Activated naive CD8-positive, alpha-beta T cell treated with anti-CD3 and anti-CD28 coated beads, Interleukin-2, amount 50 U/mL, for 24 hours (primary cell): ENCODE results near the gene ADGRF3.
"Not testable (repeated sequence)": the region's sequence is repeated elsewhere in the genome, so short reads cannot be mapped to it uniquely, and the experiment has no call there.

ENCODE experiments used
- ATAC-seq: fragments of 150-1000 bp; cut with Tn5 transposase; one replicate; pipeline ENCODE4 v1.10.0; 2021
- DNase-seq: peaks from one replicate; pipeline ENCODE4 v3.0.0; 2021
- H3K27ac Mint-ChIP-seq: one replicate; pipeline ENCODE4 v1.8.0; 2021; ENCODE audit warnings: mild to moderate bottlenecking, mixed read lengths
- H3K27me3 Mint-ChIP-seq: one replicate; pipeline ENCODE4 v1.8.0; 2021; ENCODE audit warnings: mixed read lengths
- H3K36me3 Mint-ChIP-seq: one replicate; pipeline ENCODE4 v1.8.0; 2021; ENCODE audit warnings: low read depth, mixed read lengths
- H3K4me1 Mint-ChIP-seq: one replicate; pipeline ENCODE4 v1.8.0; 2021; ENCODE audit warnings: mixed read lengths
- H3K4me3 Mint-ChIP-seq: one replicate; pipeline ENCODE4 v1.8.0; 2021; ENCODE audit warnings: mild to moderate bottlenecking, moderate library complexity, mixed read lengths
- H3K9me3 Mint-ChIP-seq: one replicate; pipeline ENCODE4 v1.8.0; 2021; ENCODE audit warnings: mixed read lengths

ADGRF3 gene

GRCh38 chr2:26316845-26317244 is 29.7 kb downstream of the ADGRF3 start:
- H3K9me3 Mint-ChIP-seq: no peaks in the 10 kb centered on the region
- H3K27me3 Mint-ChIP-seq: no peaks in the 10 kb centered on the region
- DNase-seq (no peak), ATAC-seq (no peak)
- no peak overlapping the region for H3K4me3 Mint-ChIP-seq
- H3K4me1 Mint-ChIP-seq: no peaks in the 10 kb centered on the region
- H3K36me3 Mint-ChIP-seq: no peaks in the 10 kb centered on the region
- H3K27ac Mint-ChIP-seq: no peak overlapping the region

DNA sequence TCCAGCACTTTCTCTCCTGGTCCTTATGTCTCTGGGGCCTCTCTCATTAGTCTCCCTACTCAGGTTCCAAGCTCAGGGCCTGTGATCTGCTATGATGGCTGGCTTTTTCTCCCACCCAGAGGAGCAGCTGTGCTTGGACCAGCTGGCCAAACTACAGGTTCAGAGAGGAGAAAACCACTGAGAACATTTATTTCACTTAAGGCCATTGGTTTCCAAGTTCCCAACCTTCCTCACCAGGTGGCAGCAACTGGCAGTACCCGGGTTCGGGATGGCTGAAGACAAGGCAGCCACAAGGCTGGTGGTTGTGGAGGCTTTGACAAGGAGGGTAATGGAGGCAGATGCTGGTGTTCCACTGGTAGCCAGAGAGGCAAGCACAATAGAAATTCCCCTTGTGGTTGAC is 30.5 kb downstream of the ADGRF3 start:
- H3K9me3 Mint-ChIP-seq: no peaks in the 10 kb centered on the region
- no peaks in the 10 kb centered on the region for H3K4me1 Mint-ChIP-seq
- no peaks in the 10 kb centered on the region for H3K36me3 Mint-ChIP-seq
- no peaks in the 10 kb centered on the region for H3K27me3 Mint-ChIP-seq
- no peak for ATAC-seq
- peak overlapping the region; percentile 39 for H3K27ac Mint-ChIP-seq
- no peak for DNase-seq
- H3K4me3 Mint-ChIP-seq: no peak overlapping the region

GRCh38 chr2:26314243-26314642 is 32.3 kb downstream of the ADGRF3 start:
- Mint-ChIP-seq H3K27ac (no peak overlapping the region), H3K9me3 (no peaks in the 10 kb centered on the region), H3K36me3 (no peaks in the 10 kb centered on the region), H3K27me3 (no peaks in the 10 kb centered on the region), H3K4me3 (no peak overlapping the region), H3K4me1 (no peaks in the 10 kb centered on the region)
- no peak for DNase-seq
- ATAC-seq: no peak

- no peak for DNase-seq
- peak; percentile 26 for ATAC-seq
- H3K27me3 Mint-ChIP-seq: no peaks in the 10 kb centered on the region
- no peaks in the 10 kb centered on the region for H3K36me3 Mint-ChIP-seq
- H3K4me3 Mint-ChIP-seq: no peak overlapping the region
- no peaks in the 10 kb centered on the region for H3K4me1 Mint-ChIP-seq
- H3K9me3 Mint-ChIP-seq: no peaks in the 10 kb centered on the region
- no peak overlapping the region for H3K27ac Mint-ChIP-seq
Measured at GRCh38 chr2:26313446-26313845, 33.1 kb downstream of the ADGRF3 start.

DNA sequence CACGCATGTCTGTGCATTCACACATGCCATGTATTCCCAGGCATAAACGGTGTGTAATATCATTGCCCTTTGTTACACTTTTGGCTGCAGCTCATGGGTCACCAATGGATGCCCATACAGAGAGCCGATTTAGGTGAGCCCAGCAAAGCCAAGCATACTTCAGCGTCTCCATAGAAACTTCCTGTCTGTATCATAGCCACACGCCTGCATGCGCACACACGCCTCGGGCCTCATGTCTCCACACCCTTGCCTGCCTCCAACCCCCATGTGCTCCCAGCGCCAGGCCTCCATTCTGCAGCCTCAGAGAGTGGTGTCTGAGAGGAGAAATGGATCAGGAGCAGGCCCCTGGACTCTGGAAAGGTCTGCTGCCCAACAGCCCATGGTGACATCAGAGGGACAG is 34.1 kb downstream of the ADGRF3 start:
- DNase-seq: no peak
- ATAC-seq: no peak
- H3K4me1 Mint-ChIP-seq: no peaks in the 10 kb centered on the region

GRCh38 chr2:26309921-26310320 is 36.7 kb downstream of the ADGRF3 start:
- DNase-seq: no peak
- H3K36me3 Mint-ChIP-seq: no peaks in the 10 kb centered on the region
- H3K27me3 Mint-ChIP-seq: no peaks in the 10 kb centered on the region
- H3K27ac Mint-ChIP-seq: no peak overlapping the region
- H3K4me3 Mint-ChIP-seq: no peak overlapping the region
- no peaks in the 10 kb centered on the region for H3K4me1 Mint-ChIP-seq
- no peaks in the 10 kb centered on the region for H3K9me3 Mint-ChIP-seq
- no peak for ATAC-seq

More for the DNA sequence above, 34.1 kb downstream of the ADGRF3 start:
- Mint-ChIP-seq H3K4me3 (no peak overlapping the region), H3K27me3 (no peaks in the 10 kb centered on the region), H3K27ac (no peak overlapping the region), H3K36me3 (no peaks in the 10 kb centered on the region), H3K9me3 (no peaks in the 10 kb centered on the region)

- H3K9me3 Mint-ChIP-seq: no peaks in the 10 kb centered on the region
- H3K4me1 Mint-ChIP-seq: no peaks in the 10 kb centered on the region
- DNase-seq (no peak), ATAC-seq (no peak)
- no peak overlapping the region for H3K27ac Mint-ChIP-seq
- H3K36me3 Mint-ChIP-seq: no peaks in the 10 kb centered on the region
- H3K4me3 Mint-ChIP-seq: no peak overlapping the region
- H3K27me3 Mint-ChIP-seq: no peaks in the 10 kb centered on the region
Measured at GRCh38 chr2:26305540-26305939, 41.0 kb downstream of the ADGRF3 start.

- not testable (repeated sequence) for ATAC-seq, H3K4me1 Mint-ChIP-seq, DNase-seq, H3K27ac Mint-ChIP-seq, H3K4me3 Mint-ChIP-seq, H3K36me3 Mint-ChIP-seq, H3K27me3 Mint-ChIP-seq, H3K9me3 Mint-ChIP-seq
Measured at GRCh38 chr2:26305094-26305493, 41.5 kb downstream of the ADGRF3 start.

DNA sequence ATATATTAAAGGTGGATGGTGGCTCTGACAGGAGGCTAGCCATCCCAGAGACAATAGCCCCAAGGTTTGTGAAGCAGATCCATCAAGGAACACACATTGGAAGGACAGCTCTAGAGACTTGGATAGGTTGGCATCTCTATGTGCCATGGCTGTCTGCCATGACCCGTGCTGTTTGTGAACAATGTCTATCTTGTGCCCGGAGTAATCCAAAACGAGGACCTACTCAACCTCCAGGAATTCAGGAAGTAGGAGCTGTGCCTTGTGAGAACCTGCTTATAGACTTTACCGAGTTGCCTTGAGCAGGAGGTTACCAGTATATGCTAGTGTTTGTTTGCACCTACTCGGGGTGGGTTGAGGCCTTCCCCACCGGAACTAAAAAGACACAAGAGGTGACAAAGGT is 43.7 kb downstream of the ADGRF3 start:
- H3K9me3 Mint-ChIP-seq: no peaks in the 10 kb centered on the region
- no peaks in the 10 kb centered on the region for H3K36me3 Mint-ChIP-seq
- DNase-seq (no peak), ATAC-seq (no peak)
- no peak overlapping the region for H3K4me3 Mint-ChIP-seq
- H3K27me3 Mint-ChIP-seq: no peaks in the 10 kb centered on the region
- H3K27ac Mint-ChIP-seq: no peak overlapping the region
- H3K4me1 Mint-ChIP-seq: no peaks in the 10 kb centered on the region

DNA sequence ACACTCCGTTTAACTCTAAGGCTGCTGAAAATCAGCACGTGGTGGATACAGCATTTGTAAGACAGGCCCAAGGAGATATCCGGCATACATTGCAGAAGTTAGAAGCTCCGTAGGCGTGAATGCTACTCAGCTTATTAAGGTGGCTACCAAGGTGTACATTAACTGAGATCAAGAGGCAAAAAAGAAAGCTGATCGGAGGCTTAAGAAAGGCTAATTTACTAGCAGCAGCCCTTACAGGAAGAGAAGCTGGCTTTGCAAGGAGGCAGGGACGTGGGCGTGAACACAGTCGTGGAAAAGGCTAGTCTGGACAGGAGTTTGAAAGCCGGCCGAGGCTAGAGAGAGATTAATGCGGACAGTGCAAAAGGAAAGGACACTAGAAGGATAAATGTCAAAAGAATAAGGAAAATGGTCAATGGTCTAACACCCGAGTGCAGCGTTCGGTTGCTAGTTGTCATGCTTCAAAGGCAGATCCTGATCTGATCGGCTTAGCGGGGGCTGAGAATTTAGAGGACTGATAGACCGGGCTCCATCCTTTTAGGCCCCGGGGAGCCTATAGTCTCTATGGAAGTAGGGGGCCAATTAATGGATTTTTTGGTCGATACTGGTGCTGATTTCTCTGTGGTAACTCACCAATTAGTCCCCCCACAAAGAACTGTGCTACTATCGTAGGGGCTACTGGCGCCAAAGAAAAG is 46.2 kb downstream of the ADGRF3 start:
- no peak for ATAC-seq
- H3K4me1 Mint-ChIP-seq: peaks cover 2% of the 10 kb centered on the region

GRCh38 chr2:26299471-26300101 is 47.0 kb downstream of the ADGRF3 start:
- no peaks in the 10 kb centered on the region for H3K36me3 Mint-ChIP-seq
- DNase-seq: peak; percentile 18
- peaks cover 2% of the 10 kb centered on the region for H3K4me1 Mint-ChIP-seq
- no peaks in the 10 kb centered on the region for H3K27me3 Mint-ChIP-seq
- no peaks in the 10 kb centered on the region for H3K9me3 Mint-ChIP-seq
- peak; percentile 42 for ATAC-seq
- H3K4me3 Mint-ChIP-seq: no peak overlapping the region
- H3K27ac Mint-ChIP-seq: no peak overlapping the region

More for the DNA sequence above, 46.2 kb downstream of the ADGRF3 start:
- H3K27ac Mint-ChIP-seq: no peak overlapping the region
- H3K36me3 Mint-ChIP-seq: no peaks in the 10 kb centered on the region
- H3K9me3 Mint-ChIP-seq: no peaks in the 10 kb centered on the region
- H3K4me3 Mint-ChIP-seq: no peak overlapping the region
- H3K27me3 Mint-ChIP-seq: no peaks in the 10 kb centered on the region
- DNase-seq: peak; percentile 15

- peaks cover 2% of the 10 kb centered on the region for H3K4me1 Mint-ChIP-seq
- DNase-seq: peak; percentile 45
- no peaks in the 10 kb centered on the region for H3K9me3 Mint-ChIP-seq
- ATAC-seq: peak; percentile 69
- no peaks in the 10 kb centered on the region for H3K27me3 Mint-ChIP-seq
- no peak overlapping the region for H3K27ac Mint-ChIP-seq
- no peak overlapping the region for H3K4me3 Mint-ChIP-seq
- no peaks in the 10 kb centered on the region for H3K36me3 Mint-ChIP-seq
Measured at GRCh38 chr2:26298638-26299393, 47.8 kb downstream of the ADGRF3 start.

- ATAC-seq: no peak
- H3K9me3 Mint-ChIP-seq: no peaks in the 10 kb centered on the region
- no peak overlapping the region for H3K27ac Mint-ChIP-seq
- no peaks in the 10 kb centered on the region for H3K36me3 Mint-ChIP-seq
- H3K4me1 Mint-ChIP-seq: peaks cover 2% of the 10 kb centered on the region
- no peak overlapping the region for H3K4me3 Mint-ChIP-seq
- no peak for DNase-seq
- H3K27me3 Mint-ChIP-seq: no peaks in the 10 kb centered on the region
Measured at GRCh38 chr2:26298286-26298637, 48.3 kb downstream of the ADGRF3 start.

- Mint-ChIP-seq H3K4me3 (no peak overlapping the region), H3K27ac (no peak overlapping the region), H3K4me1 (peaks cover 7% of the 10 kb centered on the region)
Measured at GRCh38 chr2:26297061-26297460, 49.5 kb downstream of the ADGRF3 start.

GRCh38 chr2:26295511-26295910 is 51.1 kb downstream of the ADGRF3 start:
- Mint-ChIP-seq H3K4me1 (peaks cover 7% of the 10 kb centered on the region), H3K36me3 (no peaks in the 10 kb centered on the region), H3K9me3 (no peaks in the 10 kb centered on the region), H3K4me3 (no peak overlapping the region), H3K27ac (no peak overlapping the region), H3K27me3 (no peaks in the 10 kb centered on the region)
- DNase-seq (no peak), ATAC-seq (no peak)

More at GRCh38 chr2:26297061-26297460, 49.5 kb downstream of the ADGRF3 start:
- DNase-seq (no peak), ATAC-seq (no peak)
- no peaks in the 10 kb centered on the region for H3K27me3 Mint-ChIP-seq
- no peaks in the 10 kb centered on the region for H3K9me3 Mint-ChIP-seq
- H3K36me3 Mint-ChIP-seq: no peaks in the 10 kb centered on the region
